Pons (tissue), 1 donor: ENCODE measurements around the gene SPHKAP.
"Not testable (repeated sequence)": the region's sequence is repeated elsewhere in the genome, so short reads cannot be mapped to it uniquely, and the experiment has no call there.

Source experiments
- DNase-seq: peaks from one replicate; pipeline ENCODE4 v3.0.0-alpha.2; 2016; ENCODE audit warnings: low spot score

SPHKAP gene, protein sequence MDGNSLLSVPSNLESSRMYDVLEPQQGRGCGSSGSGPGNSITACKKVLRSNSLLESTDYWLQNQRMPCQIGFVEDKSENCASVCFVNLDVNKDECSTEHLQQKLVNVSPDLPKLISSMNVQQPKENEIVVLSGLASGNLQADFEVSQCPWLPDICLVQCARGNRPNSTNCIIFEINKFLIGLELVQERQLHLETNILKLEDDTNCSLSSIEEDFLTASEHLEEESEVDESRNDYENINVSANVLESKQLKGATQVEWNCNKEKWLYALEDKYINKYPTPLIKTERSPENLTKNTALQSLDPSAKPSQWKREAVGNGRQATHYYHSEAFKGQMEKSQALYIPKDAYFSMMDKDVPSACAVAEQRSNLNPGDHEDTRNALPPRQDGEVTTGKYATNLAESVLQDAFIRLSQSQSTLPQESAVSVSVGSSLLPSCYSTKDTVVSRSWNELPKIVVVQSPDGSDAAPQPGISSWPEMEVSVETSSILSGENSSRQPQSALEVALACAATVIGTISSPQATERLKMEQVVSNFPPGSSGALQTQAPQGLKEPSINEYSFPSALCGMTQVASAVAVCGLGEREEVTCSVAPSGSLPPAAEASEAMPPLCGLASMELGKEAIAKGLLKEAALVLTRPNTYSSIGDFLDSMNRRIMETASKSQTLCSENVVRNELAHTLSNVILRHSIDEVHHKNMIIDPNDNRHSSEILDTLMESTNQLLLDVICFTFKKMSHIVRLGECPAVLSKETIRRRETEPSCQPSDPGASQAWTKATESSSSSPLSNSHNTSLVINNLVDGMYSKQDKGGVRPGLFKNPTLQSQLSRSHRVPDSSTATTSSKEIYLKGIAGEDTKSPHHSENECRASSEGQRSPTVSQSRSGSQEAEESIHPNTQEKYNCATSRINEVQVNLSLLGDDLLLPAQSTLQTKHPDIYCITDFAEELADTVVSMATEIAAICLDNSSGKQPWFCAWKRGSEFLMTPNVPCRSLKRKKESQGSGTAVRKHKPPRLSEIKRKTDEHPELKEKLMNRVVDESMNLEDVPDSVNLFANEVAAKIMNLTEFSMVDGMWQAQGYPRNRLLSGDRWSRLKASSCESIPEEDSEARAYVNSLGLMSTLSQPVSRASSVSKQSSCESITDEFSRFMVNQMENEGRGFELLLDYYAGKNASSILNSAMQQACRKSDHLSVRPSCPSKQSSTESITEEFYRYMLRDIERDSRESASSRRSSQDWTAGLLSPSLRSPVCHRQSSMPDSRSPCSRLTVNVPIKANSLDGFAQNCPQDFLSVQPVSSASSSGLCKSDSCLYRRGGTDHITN (N-terminal part only)

DNA sequence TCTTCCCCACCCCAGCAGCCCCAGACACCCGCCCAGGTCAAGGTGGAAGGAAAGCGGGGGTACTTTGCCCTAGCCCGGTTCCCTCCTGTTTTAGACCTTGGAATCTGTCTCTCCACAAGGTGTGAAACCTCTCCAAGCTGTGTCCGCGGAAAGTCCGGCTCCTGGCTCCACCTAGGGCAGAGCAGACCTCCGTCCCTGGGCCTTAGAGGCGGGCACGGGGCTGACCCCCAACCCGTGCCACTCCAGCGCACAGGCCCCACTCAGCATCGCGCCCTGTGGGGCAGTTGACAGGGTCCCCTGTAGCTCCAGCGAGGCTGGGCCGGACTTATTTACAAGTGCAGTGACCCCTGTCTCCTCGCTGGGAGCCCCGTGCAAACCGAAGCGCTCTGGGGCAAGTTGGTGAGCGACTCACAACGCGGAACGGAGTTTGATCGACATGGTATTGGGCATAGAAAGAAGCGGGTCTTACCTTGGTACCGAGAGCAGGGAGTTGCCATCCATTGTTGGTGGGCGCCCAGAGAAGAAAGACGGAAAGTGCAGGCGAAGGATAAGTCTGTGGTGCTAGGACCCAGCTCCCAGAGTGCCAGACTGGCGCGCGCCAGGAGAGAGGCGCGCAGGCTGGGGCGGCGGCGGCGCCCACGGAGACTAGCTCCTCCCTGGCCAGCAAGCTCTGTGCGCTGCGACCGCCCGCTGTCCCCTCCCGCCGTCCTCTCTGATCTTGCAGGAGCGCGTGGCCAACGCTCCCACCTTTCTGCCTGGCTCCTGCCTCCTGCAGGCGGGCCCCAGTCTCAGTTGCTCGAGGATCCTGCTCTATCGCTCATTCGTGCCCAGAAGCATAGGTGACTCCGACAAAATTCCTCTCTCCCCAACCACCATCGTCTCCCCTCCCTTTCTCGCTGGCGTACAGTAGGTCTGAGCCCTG lies at the start of gene SPHKAP:
Gene SPHKAP (minus strand): TSS at position 590 of the 922 bp plus-strand sequence. CDS start 89 bp downstream, at position 501.
- DNase-seq, result no peak

DNA sequence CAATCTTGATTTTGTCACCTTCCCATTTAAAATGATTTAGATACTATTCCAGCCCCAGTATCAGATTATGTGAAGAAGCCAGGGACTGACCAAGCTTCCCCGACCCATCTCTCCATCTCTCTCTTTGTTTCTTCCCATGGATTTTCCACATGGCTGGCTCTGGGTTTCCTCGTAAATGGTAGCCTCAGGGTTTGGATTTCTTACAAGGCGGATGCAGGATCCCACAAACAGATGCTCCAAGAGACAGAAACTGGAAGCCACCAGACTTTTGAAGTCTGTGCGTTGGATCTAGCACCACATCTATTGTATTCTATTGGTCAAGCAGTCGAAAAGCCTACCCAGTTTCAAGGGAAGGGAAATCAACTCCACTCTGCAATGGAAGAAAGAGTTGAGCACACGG lies 46.0 kb upstream of the SPHKAP start:
- no peak for DNase-seq

DNA sequence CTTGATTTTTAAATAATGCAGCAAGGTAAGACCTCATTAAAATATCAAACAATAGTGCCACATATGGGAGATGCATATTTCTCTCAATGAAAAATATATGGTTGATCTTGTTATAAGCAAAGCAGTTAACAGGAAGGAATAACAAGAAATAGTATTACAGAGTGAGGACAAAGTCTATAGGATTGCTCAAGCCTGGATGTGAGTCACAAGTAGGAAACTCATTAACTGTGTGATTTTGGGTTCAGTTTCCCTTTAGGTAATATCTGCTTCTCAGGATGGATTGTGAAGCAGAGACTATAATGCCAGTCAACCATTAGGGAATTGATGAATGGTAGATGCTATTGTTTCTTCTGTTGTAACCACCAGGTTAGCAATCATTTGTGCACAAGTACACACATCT lies 42.9 kb upstream of the SPHKAP start:
- DNase-seq, result no peak

DNA sequence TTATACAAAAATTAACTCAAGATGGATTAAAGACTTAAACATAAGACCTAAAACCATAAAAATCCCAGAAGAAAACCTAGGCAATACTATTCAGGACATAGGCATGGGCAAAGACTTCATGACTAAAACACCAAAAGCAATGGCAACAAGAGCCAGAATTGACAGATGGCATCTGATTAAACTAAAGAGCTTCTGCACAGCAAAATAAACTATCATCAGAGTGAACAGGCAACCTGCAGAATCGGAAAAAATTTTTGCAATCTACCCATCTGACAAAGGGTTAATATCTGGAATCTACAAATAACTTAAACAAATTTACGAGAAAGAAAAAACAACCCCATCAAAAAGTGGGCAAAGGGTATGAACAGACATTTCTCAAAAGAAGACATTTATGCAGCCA lies 37.1 kb upstream of the SPHKAP start:
- not testable (repeated sequence) for DNase-seq

DNA sequence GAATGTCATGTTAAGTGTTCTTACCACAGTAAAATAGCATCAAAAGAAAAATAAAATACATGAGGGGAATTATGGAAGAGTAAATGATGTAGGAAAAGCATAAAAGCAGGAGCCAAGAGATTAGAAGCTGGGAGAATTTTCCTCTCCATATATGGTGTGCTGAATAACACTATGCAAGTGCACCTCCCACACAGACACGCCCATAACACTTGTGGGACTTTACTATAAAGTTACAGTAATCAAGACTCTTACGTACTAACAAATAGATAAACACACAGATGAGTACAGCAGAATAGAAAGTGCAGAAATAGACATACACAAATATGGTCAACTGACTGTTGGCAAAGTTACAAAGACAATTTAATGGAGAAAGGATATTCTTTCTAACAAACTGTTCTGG lies 16.0 kb upstream of the SPHKAP start:
- no peak for DNase-seq

DNA sequence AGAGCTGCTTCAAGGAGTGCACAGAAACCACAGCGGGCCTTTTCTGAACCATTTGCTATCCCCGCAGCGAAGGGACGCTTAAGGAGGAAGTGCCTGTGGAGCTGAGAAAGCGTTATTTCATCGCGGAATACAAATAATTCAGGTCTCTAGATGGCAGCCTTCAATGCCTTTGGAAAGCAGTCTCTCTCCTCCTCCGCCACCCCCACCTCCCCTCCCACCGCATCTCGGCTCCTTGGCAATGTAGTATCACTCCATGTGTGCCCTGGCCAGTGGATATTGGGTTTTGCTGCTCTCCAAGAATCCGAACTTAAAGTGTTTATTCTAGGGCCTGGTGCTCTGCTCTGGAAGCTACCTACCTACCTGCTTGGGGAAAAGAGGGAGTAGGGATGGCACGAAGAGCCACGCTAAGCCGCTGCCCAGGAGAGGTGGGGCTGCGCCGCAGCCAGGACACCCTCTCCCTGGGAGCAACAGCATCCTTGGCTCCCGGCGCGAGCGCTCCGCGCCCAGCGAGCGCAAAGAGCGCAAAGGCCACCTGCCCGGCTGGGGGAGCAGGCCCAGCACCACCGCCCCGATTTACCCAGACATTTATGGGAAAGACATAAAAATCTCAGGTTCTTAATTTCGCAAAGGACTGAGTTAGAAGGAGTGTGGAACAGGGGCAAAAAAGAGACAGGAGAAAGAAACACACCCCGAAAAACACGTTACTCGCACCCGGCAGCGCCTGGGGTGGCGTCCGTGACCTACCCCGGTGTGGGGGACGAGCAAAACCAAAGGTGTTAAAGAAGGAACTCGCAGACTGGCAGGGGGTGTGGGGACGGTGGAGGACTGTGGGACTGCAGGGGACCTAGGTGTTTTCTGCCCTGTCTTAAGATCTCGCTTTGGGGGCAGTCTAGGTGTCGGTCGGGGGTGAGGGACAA lies 1.0 kb downstream of the SPHKAP start:
- DNase-seq, result no peak

DNA sequence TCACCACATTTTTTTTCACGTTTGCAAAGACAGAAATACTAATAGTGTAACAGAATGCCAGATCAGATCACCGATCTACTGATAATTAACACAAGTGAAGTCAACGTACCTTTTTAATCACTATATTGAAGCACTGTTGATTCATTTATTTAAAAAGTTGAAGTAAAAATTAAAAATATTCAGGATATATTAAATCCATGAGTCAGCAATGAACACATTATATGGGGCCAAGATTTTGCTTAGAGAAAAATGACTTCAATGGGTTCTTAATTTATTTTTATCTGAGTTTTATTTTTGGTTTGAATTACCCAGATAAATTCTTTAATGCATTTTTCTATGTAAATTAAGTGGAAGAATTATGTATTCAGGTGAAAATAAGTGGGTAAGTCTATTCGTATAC lies 14.2 kb downstream of the SPHKAP start:
- DNase-seq, result no peak

DNA sequence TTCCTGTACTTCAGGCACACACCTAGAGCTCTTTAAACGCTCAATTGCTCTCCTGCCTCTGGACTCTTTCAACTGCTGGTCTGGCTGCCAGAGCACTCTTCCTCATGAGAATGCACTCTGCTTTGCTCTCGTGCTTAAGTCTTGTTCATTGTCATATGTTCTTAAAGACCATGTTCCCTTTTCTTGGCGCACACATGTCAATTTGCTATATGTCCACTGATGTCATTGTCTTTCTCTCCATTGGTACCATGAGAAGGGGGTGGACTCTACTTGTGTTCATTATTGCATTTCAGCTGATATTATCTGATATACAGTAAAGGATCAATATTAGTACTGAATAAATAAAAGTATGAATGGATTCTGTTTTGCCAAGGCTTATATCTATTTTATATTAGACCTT lies 16.8 kb downstream of the SPHKAP start:
- no peak for DNase-seq

DNA sequence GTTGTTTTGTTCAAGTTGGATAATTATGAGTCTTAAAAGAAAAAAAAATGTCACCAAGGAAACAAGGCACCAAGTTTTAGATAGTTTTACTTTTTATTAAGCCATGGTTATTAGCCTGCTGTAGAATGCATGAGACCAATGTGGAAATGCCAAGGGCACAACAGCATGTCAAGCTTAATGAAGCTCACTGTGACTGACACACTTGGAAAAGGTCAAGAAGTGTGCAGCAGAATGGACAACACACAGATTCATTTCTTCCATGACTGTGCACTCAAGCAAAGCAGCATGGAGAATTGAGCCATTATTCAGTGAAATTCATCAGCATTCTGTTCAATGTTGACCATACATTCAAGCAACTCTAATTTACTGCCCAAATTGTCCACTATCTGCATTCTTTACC lies 23.6 kb downstream of the SPHKAP start:
- DNase-seq, result no peak

DNA sequence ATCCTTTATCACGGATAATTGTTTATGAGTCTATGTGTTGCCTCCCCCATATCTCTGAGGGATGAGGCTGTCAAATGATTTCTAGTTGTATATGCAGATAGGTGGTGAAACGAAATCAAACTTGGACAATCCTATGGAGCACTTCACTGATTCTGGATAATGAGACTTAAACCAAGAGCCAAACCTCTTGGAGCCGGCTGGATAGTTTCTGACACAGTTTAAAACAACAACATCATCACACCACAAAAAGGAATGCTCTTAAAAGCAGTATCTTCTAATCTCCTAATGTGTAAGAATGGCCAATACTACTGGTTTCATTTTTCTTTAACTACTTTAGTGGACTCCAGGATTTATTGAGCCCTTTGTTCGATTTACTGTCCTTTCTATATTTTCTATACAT lies 36.5 kb downstream of the SPHKAP start:
- no peak for DNase-seq

DNA sequence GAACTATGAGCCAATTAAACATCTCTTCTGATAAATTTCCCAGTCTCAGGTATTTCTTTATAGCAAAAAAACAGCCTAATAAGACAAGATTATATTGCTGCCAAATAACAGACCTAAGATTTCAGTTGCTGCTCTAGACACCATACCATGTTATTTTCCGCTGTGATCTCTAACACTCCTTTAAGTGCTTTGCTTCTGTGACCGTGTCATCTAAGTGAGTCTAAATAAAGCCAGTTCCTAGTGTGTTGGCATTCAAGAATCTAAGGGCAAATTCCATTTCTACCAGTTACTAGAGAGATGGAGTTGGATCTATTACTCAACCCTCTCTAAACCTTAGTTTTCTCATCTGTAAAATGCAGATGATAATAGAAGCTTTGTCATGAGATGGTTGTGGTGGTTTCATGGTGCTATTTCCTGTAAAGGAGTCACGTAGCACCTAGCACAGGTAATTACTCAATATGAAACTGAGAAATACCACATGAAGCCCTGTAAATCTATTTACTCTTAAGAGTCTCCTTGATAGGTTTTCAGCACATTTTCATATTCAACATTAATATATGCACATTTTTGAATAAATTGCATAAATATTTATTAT lies 40.5 kb downstream of the SPHKAP start:
- no peak for DNase-seq

DNA sequence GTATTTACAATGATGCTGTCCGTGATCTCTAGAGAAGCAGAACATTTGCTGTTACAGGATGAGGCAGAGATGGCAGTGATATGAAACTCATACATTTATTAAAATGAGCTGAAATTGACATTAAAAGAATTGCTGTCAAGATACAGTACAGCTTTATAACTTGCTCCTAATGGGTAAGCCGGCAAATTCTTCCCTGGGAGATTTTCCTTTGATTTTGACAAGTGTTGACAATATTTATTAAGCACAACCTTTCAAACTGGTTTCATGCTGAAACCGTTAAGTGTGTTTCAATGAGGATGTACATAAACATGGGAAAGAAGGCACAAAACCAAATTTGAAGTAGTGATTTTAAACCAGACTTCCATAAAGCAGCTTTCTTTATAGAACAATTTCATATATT lies 45.5 kb downstream of the SPHKAP start:
- no peak for DNase-seq

DNA sequence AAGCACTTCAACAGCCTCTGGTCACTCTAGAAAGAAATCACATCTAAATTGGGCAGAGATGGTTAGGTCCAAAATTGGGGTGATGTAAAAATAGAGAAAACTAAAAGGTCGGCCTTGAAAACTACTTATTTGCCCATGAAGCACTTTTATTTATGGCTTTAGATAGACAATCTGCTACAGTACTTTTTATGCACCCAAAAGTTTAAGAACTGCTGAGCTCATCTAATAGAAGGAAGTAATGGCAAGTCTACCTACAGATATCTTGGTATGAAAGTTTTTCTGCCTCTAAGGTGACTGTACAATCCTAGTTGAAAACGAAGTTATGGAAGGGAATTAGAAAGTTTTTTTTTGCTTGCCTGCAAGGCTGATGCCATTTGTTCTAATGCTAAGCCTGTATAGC lies 46.2 kb downstream of the SPHKAP start:
- DNase-seq, result no peak

DNA sequence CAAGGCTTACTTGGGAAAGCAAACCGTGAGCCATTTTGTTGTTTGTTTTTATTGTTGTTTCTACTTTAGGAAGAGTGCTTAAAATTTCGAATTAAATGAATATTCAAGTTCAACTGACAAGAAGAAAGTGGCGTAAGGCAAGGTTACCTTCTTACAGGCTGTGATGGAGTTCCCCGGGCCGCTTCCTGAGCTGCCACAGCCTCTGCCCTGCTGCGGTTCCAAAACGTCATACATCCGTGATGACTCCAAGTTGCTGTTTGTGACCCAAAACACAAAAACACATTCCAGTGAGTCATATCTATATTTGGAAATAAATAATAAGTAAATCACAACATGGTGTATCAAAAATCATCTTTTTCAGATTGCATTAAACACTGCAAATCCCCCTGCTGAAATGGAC lies 49.7 kb downstream of the SPHKAP start:
- no peak for DNase-seq

DNA sequence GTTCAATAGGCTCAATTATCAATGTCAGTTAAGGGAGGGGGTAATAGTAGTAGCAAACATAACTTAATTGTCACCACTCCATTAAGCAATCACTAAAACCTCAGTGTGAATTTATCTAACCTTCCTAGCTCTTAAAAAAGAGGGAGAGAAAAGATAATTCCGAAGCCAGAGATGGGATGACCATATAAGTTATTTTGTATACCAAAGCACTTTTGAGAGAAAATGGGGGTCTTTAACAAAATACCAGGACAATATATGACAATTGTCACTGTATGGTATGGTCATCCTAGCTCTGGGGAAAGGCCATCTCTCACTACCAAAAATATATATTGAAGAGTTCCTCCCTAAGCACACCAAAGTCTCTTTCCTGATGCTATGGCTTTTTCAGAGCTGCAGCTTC lies 55.1 kb downstream of the SPHKAP start:
- no peak for DNase-seq

DNA sequence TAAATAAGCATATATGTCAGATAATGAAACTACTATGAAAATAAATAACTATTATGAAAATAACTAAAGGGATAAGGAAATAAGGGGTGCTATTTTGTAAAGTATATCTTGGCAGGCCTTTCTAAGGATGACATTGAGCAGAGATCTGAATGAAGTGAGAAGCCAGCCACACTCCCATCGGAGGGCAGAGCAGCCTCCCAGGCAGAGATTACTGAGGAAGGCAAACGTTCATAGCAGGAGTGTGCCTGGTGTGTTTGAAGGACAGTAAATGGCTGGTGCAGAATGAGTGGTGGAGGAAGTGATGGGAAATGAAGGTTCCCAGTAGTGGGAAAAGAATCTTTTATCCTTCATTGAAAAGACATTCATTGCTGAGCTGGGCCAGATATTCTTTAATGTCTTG lies 62.5 kb downstream of the SPHKAP start:
- DNase-seq, result no peak

DNA sequence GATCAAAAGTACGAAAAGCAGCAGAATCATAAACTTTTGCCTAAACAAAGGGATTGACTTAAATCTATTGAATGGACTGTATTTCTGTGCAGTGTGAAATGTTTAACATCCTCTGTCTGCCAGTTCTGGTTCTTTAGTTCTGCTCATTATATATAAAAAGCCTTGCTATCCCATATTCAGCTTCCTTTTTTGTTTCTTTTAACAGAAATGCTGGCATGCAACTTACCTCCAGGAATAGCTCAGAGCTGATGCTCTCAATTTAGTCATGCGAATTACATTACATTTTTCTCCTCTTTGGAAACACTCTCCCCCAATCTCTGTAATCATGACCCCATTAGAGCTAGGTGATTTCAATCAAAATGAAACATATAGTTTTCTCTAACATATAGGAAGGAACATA lies 73.6 kb downstream of the SPHKAP start:
- no peak for DNase-seq

DNA sequence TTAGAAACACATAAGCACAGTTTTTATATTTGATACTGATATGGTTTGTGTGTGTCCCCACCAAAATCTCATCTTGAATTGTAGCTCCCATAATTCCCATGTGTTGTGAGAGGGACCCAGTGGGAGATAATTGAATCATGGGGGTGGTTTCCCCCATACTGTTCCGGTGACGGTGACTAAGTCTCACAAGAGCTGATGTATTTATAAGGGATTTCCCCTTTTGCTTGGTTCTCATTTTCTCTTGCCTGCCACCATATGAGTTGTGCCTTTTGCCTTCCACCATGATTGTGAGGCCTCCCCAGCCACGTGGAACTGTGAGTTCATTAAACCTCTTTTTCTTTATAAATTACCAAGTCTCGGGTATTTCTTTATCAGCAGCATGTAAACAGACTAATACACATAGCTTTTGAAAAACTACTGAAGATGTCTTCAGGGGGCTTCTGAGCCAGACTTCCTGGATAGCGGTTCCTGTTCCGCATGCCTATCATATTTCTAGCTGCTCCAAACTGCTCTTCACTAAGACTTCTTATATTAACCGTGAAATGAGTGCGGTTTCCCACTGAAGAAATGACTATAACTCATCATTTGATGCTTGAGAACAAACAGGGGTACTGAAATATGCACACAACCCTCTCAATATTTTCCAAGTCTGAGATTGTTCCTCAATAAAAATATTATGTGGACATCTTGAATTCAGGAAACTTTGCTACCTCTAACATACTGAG lies 75.8 kb downstream of the SPHKAP start:
- no peak for DNase-seq

DNA sequence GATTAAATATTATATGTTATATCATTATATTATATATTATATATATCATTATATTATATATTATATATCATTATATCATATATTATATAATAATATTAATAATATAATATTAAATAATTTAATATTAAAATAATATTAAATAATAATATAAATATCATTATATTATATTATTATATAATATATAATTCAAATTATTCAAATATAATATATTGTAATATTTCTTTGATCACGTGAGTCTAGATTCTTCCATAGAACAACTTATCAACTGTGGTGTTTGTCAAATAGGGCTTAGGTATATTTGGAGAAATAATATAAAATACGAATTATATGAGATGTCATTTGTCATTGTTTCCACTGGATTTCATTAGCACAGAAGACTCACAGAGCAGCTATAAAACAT lies 77.3 kb downstream of the SPHKAP start:
- DNase-seq, result no peak
